Parathyroid adenoma (tissue), 2 donors: ENCODE data around the gene CUX1.

Experiments
- H2AFZ ChIP-seq: fragments of 300-600 bp; sonication (generic); one replicate; pipeline ENCODE4 v1.7.0; 2017; ENCODE audit warnings: antibody characterized with exemption, mild to moderate bottlenecking
- H3K27ac ChIP-seq: fragments of 300-600 bp; sonication (generic); one replicate; pipeline ENCODE4 v1.7.0; 2017
- H3K27me3 ChIP-seq: fragments of 300-600 bp; sonication (generic); one replicate; pipeline ENCODE4 v1.7.0; 2017; ENCODE audit warnings: low read length; ENCODE audit not compliant: control insufficient read depth, insufficient read depth
- H3K36me3 ChIP-seq: fragments of 300-600 bp; sonication (generic); one replicate; pipeline ENCODE4 v1.7.0; 2017; ENCODE audit warnings: low read length; ENCODE audit not compliant: control insufficient read depth, insufficient read depth
- H3K4me1 ChIP-seq: fragments of 300-600 bp; sonication (generic); one replicate; pipeline ENCODE4 v1.7.0; 2017; ENCODE audit warnings: control low read depth
- H3K4me2 ChIP-seq: fragments of 300-600 bp; sonication (generic); one replicate; pipeline ENCODE4 v1.7.0; 2017; ENCODE audit warnings: low read length
- H3K4me3 ChIP-seq: fragments of 300-600 bp; sonication (generic); one replicate; pipeline ENCODE4 v1.7.0; 2017; ENCODE audit warnings: low read depth, low read length
- H3K79me2 ChIP-seq: fragments of 300-600 bp; sonication (generic); one replicate; pipeline ENCODE4 v1.7.0; 2017; ENCODE audit warnings: control low read depth
- H3K9ac ChIP-seq: fragments of 300-600 bp; sonication (generic); one replicate; pipeline ENCODE4 v1.7.0; 2017; ENCODE audit warnings: mild to moderate bottlenecking
- H3K9me3 ChIP-seq: fragments of 300-600 bp; sonication (generic); one replicate; pipeline ENCODE4 v1.7.0; 2017; ENCODE audit warnings: low read length; ENCODE audit not compliant: control insufficient read depth
- CTCF ChIP-seq: fragments of 300-600 bp; sonication (generic); IDR thresholded peaks from one replicate; pipeline ENCODE4 v1.7.0; 2017; ENCODE audit warnings: antibody characterized with exemption, mild to moderate bottlenecking
- donor health status: primary hyperparathyroidism.

Gene CUX1

GRCh38 chr7:102260856-102261255 is 443.4 kb downstream of the CUX1 start:
- no peak overlapping the region for H3K27ac ChIP-seq
- H3K27me3 ChIP-seq: no peaks in the 10 kb centered on the region
- TF ChIP-seq CTCF: no peak
- no peak overlapping the region for H2AFZ ChIP-seq
- H3K4me1 ChIP-seq: no peaks in the 10 kb centered on the region
- H3K4me3 ChIP-seq: no peak overlapping the region
- H3K36me3 ChIP-seq: no peaks in the 10 kb centered on the region
- H3K9ac ChIP-seq: no peak overlapping the region
- no peaks in the 10 kb centered on the region for H3K9me3 ChIP-seq
- no peak overlapping the region for H3K4me2 ChIP-seq
- H3K79me2 ChIP-seq: no peaks in the 10 kb centered on the region

DNA sequence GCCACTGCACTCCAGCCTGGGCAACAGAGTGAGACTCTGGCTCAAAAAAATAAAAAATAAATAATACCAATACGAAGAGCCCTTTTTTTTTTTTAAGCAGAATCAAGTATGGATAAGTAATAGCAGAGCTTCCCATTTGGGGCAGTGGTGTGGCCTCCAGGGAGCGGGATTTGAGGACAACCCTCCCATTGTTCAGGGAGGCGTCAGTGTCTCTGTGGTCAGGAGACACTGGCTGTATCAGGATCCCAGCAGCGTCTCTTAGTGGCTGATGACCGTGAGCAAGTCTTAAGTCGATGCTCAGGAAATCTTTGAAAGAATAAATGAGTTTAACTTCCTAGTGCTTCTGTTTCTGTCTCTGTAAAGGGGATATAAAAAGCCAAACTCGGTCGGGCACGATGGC is 444.0 kb downstream of the CUX1 start:
- H3K4me1 ChIP-seq: peaks cover 2% of the 10 kb centered on the region
- no peaks in the 10 kb centered on the region for H3K79me2 ChIP-seq
- H3K4me2 ChIP-seq: no peak overlapping the region
- H3K27ac ChIP-seq: no peak overlapping the region
- TF ChIP-seq CTCF: no peak
- no peak overlapping the region for H3K9ac ChIP-seq
- H2AFZ ChIP-seq: no peak overlapping the region
- no peaks in the 10 kb centered on the region for H3K36me3 ChIP-seq
- H3K4me3 ChIP-seq: no peak overlapping the region
- no peaks in the 10 kb centered on the region for H3K9me3 ChIP-seq
- no peaks in the 10 kb centered on the region for H3K27me3 ChIP-seq

DNA sequence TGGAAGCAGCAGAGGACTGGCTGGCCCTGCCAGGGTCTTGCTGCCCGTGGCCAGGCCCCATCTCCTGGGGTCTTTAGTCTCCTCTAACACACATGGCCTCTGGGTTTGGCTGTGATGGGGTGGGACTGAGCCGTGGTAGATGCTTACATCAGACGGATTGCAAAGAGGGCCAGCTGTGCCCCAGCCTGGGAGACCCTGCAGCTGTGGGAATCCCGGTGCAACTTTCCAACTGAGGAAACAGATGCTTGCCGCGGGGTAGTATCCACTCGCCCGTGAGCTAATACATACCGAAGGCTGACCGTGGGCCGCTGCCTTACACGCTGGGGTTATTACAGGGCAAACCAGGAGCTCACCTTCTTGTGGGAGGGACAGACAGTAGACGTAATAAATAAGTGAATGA is 445.1 kb downstream of the CUX1 start:
- H3K9ac ChIP-seq: no peak overlapping the region
- no peaks in the 10 kb centered on the region for H3K36me3 ChIP-seq
- H2AFZ ChIP-seq: no peak overlapping the region
- no peak overlapping the region for H3K27ac ChIP-seq
- H3K4me3 ChIP-seq: no peak overlapping the region
- no peak overlapping the region for H3K4me2 ChIP-seq
- H3K9me3 ChIP-seq: no peaks in the 10 kb centered on the region
- peaks cover 2% of the 10 kb centered on the region for H3K4me1 ChIP-seq
- TF ChIP-seq CTCF: no peak
- no peaks in the 10 kb centered on the region for H3K27me3 ChIP-seq
- H3K79me2 ChIP-seq: no peaks in the 10 kb centered on the region

DNA sequence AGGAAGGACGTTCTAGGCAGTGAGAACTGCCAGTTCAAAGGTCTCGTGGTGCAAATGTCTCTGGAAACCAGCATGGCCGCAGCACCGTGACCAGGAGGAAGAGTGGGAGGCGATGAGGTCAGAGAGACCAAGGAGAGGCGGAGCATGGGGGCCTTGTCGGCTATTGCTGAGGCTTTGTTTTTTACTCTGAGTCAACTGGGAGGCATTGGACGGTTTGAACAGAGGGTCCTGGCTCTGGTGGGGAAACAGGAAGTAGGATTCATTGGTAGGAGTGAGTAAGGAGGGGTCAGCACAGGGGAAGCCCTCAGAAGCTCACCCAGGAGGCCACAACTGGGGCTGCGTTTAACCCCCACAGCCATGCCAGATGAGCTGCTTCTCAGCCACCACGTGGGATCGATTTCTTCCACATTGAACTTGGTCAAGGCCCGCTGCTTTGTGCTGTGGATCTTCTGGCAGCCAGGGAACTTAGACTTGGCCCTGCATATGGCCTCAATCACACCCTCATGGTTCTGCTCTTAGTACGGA is 447.0 kb downstream of the CUX1 start:
- H3K27me3 ChIP-seq: no peaks in the 10 kb centered on the region
- no peak overlapping the region for H3K9ac ChIP-seq
- no peak overlapping the region for H2AFZ ChIP-seq
- no peaks in the 10 kb centered on the region for H3K36me3 ChIP-seq
- peaks cover 2% of the 10 kb centered on the region for H3K4me1 ChIP-seq
- H3K9me3 ChIP-seq: no peaks in the 10 kb centered on the region
- TF ChIP-seq CTCF: no peak
- no peaks in the 10 kb centered on the region for H3K79me2 ChIP-seq
- no peak overlapping the region for H3K27ac ChIP-seq
- no peak overlapping the region for H3K4me3 ChIP-seq
- no peak overlapping the region for H3K4me2 ChIP-seq

DNA sequence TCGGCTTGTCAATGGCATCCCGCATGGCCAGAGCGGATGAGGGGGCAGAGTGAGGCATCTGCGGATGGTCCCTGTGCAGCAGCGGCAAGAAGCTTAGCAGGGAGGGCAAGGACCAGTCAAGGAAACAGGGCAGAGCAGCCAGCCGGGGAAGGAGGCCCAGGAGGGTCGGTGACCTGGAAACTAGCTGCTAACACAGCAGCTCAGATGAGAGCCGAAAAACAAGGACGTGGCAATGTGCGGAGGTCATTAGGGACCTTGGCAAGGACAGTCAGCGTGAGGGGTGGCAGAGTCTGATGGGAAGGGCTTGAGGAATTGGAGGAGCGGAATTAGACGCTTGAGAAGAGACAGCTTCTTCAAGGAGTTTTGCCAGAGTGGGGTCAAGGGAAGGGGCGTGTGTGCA is 449.1 kb downstream of the CUX1 start:
- peaks cover 2% of the 10 kb centered on the region for H3K4me1 ChIP-seq
- TF ChIP-seq CTCF: no peak

More for the DNA sequence above, 449.1 kb downstream of the CUX1 start:
- H2AFZ ChIP-seq: no peak overlapping the region
- no peak overlapping the region for H3K27ac ChIP-seq
- no peaks in the 10 kb centered on the region for H3K27me3 ChIP-seq
- H3K9me3 ChIP-seq: no peaks in the 10 kb centered on the region
- no peak overlapping the region for H3K9ac ChIP-seq
- H3K4me2 ChIP-seq: no peak overlapping the region
- H3K4me3 ChIP-seq: no peak overlapping the region
- H3K79me2 ChIP-seq: no peaks in the 10 kb centered on the region
- H3K36me3 ChIP-seq: no peaks in the 10 kb centered on the region
